GM10847 (cell line): ENCODE measurements around the gene TIMM8B.

Experiments used
- POLR2A ChIP-seq: IDR thresholded peaks from 2 replicates; pipeline ENCODE4 v1.6.1; 2011; ENCODE audit not compliant: insufficient read length; ENCODE audit errors: extremely low read depth

Gene TIMM8B

DNA sequence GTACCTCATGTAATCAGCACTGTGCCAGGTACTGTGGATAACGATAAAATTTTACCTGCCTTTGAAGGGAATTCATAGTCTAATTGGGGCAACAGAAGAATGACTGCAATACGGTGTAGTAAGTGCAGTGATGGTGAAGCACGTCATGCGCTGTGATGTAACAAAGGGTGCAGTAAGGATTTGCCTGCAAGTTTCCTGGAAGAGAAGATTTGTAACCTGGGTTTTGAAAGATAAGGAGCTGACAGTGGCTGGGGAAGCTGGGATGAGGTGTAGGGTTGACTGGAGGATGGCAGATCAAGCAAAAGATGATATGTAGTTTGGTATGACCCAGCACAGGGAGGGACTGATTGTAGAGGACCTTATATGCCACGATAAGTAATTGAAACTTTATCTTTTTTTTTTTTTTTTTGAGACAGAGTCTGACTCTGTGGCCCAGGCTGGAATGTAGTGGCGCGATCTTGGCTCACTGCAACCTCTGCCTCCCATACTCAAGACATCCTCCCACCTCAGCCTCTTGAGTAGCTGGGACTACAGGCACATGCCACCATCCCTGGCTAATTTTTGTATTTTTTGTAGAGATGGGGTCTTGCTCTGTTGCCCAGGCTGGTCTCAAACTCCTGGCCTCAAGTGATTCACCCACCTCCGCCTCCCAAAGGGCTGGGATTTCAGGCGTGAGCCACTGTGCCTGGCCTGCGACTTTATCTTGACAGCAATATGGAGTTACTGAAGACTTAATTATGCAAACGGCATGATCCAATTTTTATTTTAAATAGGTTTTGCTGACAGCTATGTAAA is 11.4 kb upstream of the TIMM8B start:
- TF ChIP-seq POLR2A = no peak

DNA sequence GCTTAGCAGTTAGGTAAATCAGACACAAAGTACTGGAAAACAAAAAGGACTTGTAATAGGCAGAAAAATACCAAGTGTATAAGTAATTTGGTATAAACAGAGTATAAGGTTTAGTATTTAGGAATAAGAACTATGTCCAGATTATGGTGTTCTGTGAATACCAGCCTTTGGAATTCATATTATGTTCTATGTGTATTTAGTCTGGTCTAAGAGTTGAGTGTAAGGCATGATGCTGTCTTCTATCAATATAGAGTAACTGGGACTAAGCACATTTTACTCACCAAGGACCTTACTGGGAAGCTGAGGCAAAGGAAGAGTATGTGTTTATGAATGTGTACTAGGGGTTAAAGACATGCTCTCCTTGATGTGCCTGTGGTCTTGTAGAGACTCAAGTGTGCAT is 9.6 kb upstream of the TIMM8B start:
- TF ChIP-seq POLR2A = no peak

DNA sequence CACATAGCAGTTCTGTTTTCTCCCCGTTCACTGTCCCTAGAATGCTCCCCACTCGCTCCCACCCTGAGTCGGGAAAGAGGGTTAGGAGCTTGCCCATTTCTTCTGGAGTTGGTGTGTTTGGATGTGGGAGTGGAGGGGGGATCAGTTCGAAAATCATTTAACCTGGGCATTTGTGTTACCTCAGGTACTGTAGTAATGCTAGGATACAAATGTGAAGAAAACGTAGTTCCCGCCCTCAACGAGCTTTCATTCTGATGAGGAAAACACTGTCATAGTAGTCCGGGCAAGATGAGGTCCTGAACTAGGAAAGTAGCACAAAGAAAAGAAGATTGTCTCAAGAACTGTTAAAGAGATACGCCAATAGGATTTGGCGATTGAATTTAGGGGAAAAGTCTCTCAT is 656 bp upstream of the TIMM8B start:
- TF ChIP-seq POLR2A = no peak

DNA sequence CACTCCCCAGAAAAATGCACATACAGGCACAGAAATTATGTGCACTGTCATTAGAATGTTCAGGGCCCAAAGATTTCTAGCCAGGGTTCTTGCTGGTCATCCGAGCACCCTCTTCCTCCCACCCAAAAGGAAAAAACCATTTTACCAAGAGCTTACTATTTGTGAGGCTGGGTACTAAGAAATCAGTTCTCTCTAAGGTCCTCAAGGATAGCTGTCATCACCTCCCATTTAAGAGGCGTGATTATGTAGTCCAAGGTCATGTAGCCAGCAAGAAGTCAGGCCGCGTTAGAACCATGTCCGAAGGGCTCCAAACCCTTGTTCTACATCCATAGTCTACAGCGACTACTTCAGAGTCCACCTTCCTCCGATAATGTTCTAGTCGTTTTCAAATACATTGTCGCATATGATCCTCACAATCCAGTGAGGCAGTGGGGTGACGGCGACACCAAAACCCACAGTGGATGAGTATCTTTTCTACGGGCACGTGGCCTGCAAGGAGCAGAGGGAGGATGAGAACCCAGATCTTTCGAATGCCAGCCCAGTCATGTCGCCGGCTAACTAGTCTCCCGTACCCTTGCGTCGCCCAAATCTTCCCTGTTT is 634 bp downstream of the TIMM8B start:
- TF ChIP-seq POLR2A = no peak

DNA sequence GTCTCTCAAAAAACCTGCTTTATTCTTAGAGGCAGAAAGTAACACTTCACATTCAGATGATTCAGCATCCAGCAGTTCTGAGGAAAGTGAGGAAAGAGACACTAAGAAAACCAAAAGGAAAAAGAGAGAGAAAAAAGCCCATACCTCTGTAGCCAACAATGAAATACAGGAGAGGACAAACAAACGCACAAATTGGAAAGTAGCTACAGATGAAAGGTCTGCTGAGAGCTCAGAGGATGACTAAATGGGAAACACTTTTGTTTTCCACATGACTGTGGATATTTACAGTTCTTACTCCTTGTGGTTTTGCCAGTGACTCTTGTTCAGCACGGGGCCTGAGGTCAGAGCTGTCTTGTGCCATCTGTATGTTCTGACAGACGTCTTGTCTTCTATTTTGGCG is 3.8 kb downstream of the TIMM8B start:
- TF ChIP-seq POLR2A = no peak

DNA sequence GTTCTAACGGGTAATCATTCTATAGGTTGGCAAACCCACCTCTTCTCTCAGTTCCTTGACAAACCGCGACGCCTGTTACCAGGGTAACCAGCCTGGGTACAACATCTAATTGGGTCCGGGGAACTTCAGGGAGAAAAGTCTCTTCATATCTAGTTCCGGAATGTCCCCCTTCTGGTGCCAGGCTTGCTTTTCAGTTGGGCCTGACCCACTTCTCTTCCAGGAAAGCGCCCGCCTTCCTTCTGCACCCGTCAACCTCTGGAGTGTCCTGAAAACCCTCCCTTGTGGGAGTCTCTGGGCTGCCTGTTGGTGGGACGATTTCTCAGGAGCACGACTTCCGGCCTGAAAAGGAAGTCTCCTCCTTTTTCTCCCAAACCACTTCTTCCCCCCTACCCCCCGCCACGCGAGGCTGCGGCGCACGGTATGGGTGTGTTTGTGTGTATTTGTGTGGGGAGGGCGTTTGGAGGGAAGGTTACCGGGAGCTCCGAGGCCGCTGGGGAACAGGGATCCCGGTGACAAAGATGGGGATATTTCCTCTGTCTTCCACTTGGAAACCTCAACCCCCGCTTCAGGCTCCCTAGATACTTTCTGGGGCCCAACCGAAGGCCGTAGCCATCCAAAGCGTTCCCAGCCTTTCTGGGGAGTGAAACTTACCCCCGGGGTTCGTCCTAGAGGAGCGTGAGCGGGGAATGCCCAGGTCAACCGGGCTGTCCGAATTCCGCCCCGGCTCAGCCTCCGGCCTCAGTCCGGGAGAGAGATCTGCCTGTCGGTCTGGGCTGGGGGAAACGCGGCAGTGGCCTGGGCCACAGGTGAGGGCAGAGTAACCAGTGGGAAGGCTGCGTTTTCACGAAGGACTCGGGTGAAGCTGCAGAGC is 12.4 kb downstream of the TIMM8B start, which contains the start of the genes NKAPD1 and PIH1D2:
TSS of gene NKAPD1 (plus strand) at position 359 of the 871 bp plus-strand sequence. CDS start 1,276 bp downstream, outside the sequence.
TSS of gene PIH1D2 (minus strand) at position 77 of the 871 bp plus-strand sequence. CDS start 843 bp downstream, outside the sequence.
- peak; percentile 54 for TF ChIP-seq POLR2A

DNA sequence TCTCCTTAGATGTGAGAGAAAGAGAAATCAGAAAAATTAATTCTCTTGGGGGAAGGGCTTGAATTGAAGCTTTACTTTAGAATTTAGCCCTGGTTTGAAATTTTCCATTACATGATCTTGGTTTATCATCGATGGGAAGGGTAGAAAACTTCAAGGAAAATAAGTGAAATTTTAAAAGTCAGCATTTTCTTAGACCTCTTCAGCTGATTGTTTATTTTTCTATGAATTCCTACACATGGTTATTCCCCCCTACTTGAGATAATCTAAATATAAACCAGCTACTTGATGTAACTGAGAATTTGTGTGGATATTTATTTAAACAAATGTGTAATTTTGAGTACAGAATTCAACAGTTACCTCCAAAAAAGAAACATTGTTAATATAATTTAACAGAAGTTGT is 23.6 kb downstream of the TIMM8B start:
- TF ChIP-seq POLR2A = no peak

DNA sequence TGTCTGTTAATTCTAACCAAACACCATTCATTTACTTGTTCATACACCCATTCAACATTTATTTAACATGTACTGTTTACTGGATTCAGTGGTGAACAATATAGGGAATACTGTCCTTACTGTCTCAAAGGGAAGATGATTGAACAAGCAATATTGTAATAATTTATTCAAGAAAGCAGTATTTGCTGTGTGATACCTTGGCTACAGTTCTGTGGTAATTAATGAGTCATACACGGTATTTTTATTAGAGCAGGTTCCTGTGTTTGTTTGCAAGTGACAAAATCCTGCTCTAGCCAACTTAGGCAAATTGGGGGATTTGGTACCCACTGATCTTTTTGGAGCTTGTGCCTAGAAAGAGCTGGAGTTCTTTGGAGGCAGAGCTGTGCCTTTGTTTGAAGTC is 28.5 kb downstream of the TIMM8B start:
- no peak for TF ChIP-seq POLR2A

DNA sequence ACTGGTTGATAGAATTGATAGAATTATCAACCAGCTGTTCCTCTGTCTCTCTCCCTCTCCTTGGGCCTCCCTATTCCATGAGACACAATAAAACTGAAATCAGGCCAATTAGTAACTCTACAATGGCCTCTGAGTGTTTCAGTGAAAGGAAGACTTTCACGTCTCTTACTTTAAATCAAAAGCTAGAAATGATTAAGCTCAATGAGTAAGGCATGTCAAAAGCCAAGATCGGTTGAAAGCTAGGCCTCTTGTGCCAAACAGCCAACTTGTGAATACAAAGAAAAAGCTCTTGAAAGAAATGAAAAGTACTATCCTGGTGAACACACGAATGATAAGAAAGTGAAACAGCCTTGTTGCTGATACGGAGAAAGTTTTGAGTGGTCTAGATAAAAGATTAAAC is 29.4 kb downstream of the TIMM8B start:
- no peak for TF ChIP-seq POLR2A

DNA sequence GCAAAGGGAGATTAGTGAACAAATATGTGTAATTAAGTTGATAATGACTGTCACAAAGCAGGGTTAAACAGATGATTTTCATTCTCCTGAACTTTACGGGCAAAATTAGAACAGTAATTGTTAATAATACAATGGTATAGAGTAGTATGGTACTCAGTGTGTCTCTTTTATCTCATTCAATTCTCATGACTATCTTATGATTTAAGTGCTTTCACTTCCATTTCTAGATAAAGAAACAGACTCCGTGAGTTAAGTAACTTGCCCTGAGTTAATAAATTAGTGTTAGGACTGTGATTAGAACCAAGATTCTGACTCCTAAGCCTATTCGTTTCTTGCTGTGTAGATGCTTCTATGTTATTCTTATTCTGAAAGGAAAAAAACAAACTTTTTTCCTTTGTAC is 34.8 kb downstream of the TIMM8B start:
- TF ChIP-seq POLR2A = no peak

DNA sequence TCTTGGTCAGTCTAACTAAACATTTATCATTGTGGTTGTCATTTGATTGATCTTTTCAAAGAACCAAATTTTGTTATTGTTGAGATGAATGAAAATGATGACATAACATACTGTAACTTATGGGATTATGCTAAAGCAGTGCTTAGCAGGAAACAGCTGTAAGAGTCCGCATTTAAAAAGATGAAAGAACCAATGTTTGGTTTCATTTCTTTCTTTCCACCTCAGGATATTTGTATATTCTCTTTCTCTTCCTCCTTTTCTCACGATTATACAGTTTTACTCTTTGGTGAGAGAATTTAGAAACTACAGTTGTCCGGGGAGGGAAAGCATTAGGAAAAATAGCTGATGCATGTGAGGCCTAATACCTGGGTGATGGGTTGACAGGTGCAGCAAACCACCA is 35.8 kb downstream of the TIMM8B start:
- no peak for TF ChIP-seq POLR2A

DNA sequence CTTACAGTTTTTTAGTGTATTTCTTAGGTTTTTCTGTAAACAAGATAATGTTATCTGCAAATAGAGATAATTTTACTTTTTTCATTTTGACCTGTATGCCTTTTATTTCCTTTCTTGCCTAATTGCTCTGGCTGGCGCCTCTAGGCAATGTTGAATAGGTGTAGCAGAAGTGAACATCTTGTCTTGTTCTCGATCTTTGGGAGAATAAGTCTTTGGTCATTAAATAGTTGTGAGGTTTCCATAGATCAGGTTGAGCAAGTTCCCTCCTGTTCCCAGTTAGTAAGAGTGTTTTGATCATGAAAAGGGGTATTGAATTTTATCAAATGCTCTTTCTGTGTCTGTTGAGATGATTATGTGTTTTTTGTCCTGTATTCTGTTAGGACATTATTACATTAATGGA is 36.8 kb downstream of the TIMM8B start:
- no peak for TF ChIP-seq POLR2A

DNA sequence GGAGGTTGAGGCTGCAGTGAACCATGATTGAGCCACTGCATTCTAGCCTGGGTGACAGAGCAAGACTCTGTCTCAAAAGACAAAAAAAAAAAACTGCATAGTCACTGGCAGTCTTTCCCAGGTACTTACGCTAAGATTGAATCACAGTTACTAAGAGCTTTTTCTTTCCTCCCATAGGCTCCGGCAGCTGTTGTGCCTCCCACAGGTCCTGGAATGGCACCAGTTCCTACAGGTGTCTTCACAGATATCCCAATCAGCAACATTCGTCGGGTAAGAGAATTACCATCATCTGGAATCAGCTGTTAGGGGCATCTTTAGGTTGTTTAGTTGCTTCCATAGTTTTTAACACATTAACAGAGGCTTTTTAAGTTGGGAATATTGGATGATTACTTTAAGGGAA is 41.6 kb downstream of the TIMM8B start:
- TF ChIP-seq POLR2A = no peak

DNA sequence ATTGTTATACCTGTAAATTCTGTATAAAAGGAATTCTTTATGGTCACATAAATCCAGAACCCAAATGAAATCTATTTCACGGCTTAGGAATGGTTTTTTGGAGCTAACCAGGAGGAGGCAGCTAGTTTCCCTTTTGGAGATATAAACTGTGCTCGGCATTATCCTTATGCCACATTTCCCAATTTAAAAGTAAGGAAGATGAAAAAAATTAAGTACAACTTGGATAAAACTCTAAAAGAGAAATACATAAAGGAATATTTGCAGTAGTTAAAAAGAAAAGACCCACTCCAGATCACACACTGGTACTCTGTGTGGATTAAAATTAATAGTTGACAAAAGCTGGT is 43.6 kb downstream of the TIMM8B start:
- no peak for TF ChIP-seq POLR2A

DNA sequence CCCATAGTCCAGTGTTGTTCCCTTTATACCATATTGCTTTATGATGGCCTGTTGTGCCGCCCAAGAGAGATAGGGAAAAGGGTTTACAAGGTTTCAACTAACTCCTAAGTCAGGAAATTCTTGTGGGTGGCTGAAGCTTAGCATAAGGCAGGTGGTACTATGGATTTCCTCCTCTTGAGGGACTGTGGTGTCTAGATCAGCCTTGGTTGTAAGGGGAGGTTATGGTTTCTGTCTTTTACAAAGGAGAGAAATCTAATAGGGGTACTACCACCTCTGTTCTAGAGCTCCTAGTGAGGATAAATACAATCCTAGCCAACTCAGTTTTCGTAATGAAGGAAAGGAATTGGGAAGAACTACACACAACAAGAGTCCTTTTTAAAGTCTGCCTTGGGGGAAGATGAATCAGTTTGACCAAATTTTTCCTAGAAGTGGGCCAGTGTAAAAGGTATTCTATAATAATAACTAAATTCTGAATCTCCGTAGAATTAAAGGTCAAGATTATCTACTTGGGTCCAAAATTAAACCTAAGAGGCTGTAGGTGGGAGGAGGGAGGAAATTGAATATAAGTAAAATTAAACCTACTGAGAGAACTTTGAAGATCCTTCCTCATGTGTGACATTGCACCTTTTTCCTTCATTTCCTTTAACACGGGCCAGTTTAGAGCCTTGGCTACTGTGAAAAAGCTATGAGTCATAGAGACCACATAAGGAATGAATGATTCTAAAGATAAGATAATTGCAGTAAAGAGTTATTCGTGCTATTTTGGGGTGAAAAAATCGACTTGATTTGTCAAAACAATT is 44.2 kb downstream of the TIMM8B start:
- TF ChIP-seq POLR2A = no peak
